Epithelial cell of esophagus (primary cell): ENCODE measurements around the gene AGT.

ENCODE experiments used
- DNase-seq: peaks from one replicate; pipeline ENCODE4 v3.0.0; 2010; ENCODE audit warnings: low read depth
- H3K4me3 ChIP-seq: 2 replicates; pipeline ENCODE4 v1.5.1; 2011; ENCODE audit warnings: mild to moderate bottlenecking, low read length, control low read depth
- CTCF ChIP-seq: IDR thresholded peaks from 2 replicates; pipeline ENCODE4 v1.5.1; 2011; ENCODE audit warnings: low read depth, mild to moderate bottlenecking, low read length, control low read depth, inconsistent platforms; ENCODE audit not compliant: insufficient read depth; ENCODE audit errors: missing control alignments

Gene AGT

DNA sequence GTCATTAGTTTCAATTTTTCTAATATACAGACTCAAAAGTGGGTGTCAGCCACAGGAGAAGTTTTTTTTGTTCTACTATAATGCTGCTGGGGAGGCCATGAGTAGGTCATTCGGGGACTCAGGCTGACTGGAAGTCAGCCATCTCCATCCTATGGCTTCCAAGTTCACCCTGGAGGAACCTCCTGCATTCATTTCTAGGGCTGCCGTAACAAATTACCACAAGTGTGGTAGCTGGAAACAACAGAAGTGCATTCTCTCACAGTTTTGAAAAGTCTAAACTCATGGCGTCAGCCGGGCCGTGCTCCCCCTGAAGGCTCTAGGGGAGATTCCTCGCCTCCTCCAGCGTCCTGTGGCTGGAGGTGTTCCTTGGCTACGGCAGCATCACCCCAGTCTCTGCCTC is 17.7 kb downstream of the AGT start:
- no peak for TF ChIP-seq CTCF
- H3K4me3 ChIP-seq, result no peak overlapping the region
- no peak for DNase-seq

DNA sequence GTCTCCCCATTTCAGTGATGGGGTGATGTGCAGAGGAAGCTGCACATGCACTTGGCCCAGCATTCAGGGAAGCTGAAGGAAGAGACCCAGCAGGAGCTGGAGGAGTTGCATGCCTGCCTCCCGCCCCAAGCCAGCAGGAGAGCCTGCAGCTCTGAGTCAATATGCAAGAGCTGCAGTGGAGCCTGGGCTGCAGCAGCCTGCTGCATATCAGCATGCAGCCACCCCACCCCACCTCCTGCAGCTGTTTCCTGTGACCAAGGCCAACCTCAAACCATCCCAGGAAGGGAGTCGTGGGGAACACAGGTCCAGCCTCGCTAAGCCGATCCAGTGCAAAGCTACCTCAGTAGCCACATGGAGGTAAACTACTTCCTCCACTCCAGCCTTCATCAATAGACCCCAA is 18.9 kb downstream of the AGT start:
- no peak overlapping the region for H3K4me3 ChIP-seq
- no peak for TF ChIP-seq CTCF
- no peak for DNase-seq

DNA sequence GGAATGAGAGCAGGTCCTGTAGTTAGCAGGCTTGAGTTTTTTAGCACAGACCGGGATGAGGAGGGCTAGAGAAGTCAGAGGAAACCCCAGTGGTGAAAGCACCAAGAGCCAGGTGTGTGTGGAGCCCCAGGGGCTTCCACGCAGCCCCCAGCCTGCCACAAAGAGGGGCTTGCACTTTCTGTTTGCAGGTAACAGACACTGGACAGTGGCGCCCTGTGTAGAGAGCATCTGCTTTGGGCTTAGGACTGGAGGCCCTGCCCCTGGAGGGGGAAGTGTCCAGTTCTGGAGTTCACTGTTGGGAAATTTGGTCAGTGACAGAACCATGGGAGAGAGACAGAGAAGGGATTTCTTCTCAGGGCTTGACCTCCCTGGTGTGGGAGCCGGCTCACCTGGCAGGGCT is 19.5 kb downstream of the AGT start:
- no peak for TF ChIP-seq CTCF
- H3K4me3 ChIP-seq, result no peak overlapping the region
- no peak for DNase-seq

DNA sequence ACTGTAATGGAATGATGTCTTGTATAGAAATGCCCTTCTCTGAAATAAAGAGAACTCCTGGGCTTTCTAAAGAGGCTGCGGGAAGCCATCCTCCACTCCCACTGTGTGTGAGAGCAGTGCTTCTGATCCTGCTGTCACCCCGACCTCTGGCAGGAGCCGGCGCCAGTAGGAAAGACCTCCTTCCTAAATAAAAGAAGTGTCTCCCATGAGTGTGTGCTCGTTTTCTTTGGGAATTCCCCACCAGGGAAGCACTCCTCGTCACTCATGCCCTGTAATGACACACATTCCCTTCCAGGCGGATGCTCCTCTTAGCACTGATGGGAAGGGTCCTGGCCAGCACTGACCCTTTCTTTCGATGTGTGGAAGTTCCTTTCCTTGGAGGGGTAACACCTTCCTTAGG is 20.1 kb downstream of the AGT start:
- no peak for DNase-seq
- H3K4me3 ChIP-seq, result no peak overlapping the region
- no peak for TF ChIP-seq CTCF

DNA sequence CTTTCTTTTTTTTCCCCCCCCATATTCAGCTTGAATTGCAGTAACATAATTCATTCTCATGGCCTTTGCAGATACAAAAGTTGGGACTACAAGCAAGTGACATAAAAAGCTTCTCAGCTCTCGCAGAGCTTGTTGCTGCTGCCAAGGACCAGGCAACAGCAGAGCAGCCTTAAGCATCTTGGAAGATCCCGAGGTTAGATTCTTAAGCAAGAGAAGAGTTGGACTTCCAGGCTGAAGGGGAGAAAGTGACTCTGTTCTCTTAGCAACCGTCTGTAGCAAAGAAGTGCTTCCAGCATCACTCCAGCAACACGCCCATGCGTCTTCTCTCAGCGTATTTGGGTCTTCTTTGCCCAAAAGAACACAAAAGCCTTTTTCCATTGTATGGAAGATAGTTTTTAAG is 20.7 kb downstream of the AGT start:
- H3K4me3 ChIP-seq, result no peak overlapping the region
- no peak for DNase-seq
- no peak for TF ChIP-seq CTCF

DNA sequence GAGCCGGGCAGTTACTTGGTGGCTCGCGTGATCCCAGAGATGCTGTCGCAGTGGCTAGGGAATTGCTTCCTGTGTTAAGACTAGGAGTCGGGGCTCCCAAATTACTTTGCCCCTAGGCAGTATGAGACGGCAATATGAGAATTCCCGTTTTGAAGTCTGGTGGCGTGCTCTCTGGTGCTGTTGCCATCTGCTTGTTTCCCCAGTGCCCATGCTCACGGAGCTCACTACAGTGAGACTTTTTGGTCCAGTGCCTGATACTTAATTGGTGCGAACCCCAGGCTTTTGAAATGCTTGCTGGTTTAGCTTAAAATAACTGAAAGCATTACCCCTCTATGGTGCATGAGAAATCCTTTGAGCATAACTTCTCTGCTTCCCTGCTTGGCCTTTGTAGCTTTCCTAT is 22.3 kb downstream of the AGT start:
- no peak for TF ChIP-seq CTCF
- H3K4me3 ChIP-seq, result no peak overlapping the region
- no peak for DNase-seq

- H3K4me3 ChIP-seq, result no peak overlapping the region
- TF ChIP-seq CTCF, result no peak
- DNase-seq, result no peak
Measured at GRCh38 chr1:230690101-230690500, 23.8 kb downstream of the AGT start.
